Dermis microvascular lymphatic vessel endothelial cell (primary cell): ENCODE results near the gene NHLH2. TPM values are rescaled to one million over a fixed set of nuclear protein-coding genes. Genes with fewer than 3 reads are reported as not detected.

Experiments
- DNase-seq, 2 donors: peaks; one replicate each; pipeline versions ENCODE4 v3.0.0 to v3.0.0-alpha.2; 2010; ENCODE audit warnings: low read depth in 2 of 2
- total RNA-seq: library from RNA; depleted of rRNA; stranded (reverse); fragments of >200 nt; gene quantifications from 2 replicates; pipeline ENCODE4 v1.2.1, GENCODE V29; 2014

NHLH2 gene
- total RNA-seq, 1 donor from 2014 or later = not detected

- no peak for DNase-seq
These were observed 35.3 kb downstream of the NHLH2 start for GRCh38 chr1:115805597-115805996.

- DNase-seq = no peak
These were observed 38.5 kb downstream of the NHLH2 start for GRCh38 chr1:115802416-115802815.

- no peak for DNase-seq
These were observed 43.4 kb downstream of the NHLH2 start for GRCh38 chr1:115797486-115797885.

GRCh38 chr1:115796897-115797296, 44.0 kb downstream of the NHLH2 start:
- no peak for DNase-seq

GRCh38 chr1:115796036-115796435, 44.9 kb downstream of the NHLH2 start:
- DNase-seq = no peak

- DNase-seq = no peak
These were observed 45.8 kb downstream of the NHLH2 start for GRCh38 chr1:115794976-115795639.

GRCh38 chr1:115793162-115793561, 47.8 kb downstream of the NHLH2 start:
- DNase-seq = no peak

- no peak for DNase-seq
These were observed 49.1 kb downstream of the NHLH2 start for GRCh38 chr1:115791816-115792215.

GRCh38 chr1:115790846-115791245, 50.1 kb downstream of the NHLH2 start:
- DNase-seq = no peak

- no peak for DNase-seq
These were observed 50.6 kb downstream of the NHLH2 start for GRCh38 chr1:115790356-115790755.

Other genes with a start within 250 kb of the NHLH2 start
- 14.8 and 19.8 TPM in 2 replicates for gene VANGL1, start 199.2 kb downstream of the NHLH2 start, total RNA-seq
- gene CASQ2, start 72.4 kb downstream of the NHLH2 start, total RNA-seq = not detected in 2 replicates
- gene SLC22A15, start 135.4 kb upstream of the NHLH2 start, total RNA-seq = not detected in 2 replicates